GM12878 (cell line): ENCODE results near the gene GPR17. TPM values are rescaled to one million over a fixed set of nuclear protein-coding genes. Genes with fewer than 3 reads are reported as not detected.

Experiments
- ATAC-seq: fragments of 200-7000 bp; cut with Tn5 transposase; 3 replicates; pipeline ENCODE4 v1.9.1; 2020; ENCODE audit warnings: mild to moderate bottlenecking, moderate library complexity
- BruUV-seq: library from RNA; stranded (reverse); fragments of 400-500 nt; replicated peaks from 2 replicates; lab custom pipeline; 2021; lab: Mats Ljungman, UMichigan
- CTCF ChIA-PET: fragments of 300-600 bp; sonication (Branson Sonifier 250); formaldehyde crosslinking; extraction: SDS; loops from one replicate; lab custom pipeline; 2021; ENCODE audit warnings: inconsistent platforms; lab: Yijun Ruan, JAX
- POLR2A ChIA-PET: fragments of 350-600 bp; formaldehyde crosslinking; extraction: SDS; loops from one replicate; lab custom pipeline; 2021; ENCODE audit warnings: inconsistent platforms; lab: Charles Lee
- RAD21 ChIA-PET: fragments of 300-600 bp; sonication (Branson Sonifier 250); formaldehyde crosslinking; loops from one replicate; lab custom pipeline; 2023; ENCODE audit warnings: antibody characterized with exemption; ENCODE audit not compliant: unreplicated experiment; lab: Charles Lee
- SMC1A ChIA-PET: fragments of 300-600 bp; sonication (Branson Sonifier 250); formaldehyde crosslinking; loops from one replicate; lab custom pipeline; 2023; ENCODE audit not compliant: unreplicated experiment, uncharacterized antibody; lab: Charles Lee
- DNase-seq: peaks from one replicate; pipeline ENCODE4 v3.0.0-alpha.2; 2011; ENCODE audit warnings: low read depth, low spot score
- FAIRE-seq: peaks from 3 replicates; lab custom pipeline; 2011; peaks lifted over from hg19 to GRCh38; lab: Jason Lieb, UNC
- H2AFZ ChIP-seq: 2 replicates; pipeline ENCODE4 v1.6.0; 2011; ENCODE audit warnings: low read depth, low read length, control low read depth; ENCODE audit not compliant: control insufficient read depth
- H3K27ac ChIP-seq: 2 replicates; pipeline ENCODE4 v1.5.1; 2011; ENCODE audit warnings: control low read depth; ENCODE audit not compliant: control insufficient read depth, insufficient read depth
- H3K27me3 ChIP-seq, 2 experiments: replicated peaks in 1 of 2; 2 replicates each; pipeline versions ENCODE4 v1.6.0 to v1.6.1; 2011; ENCODE audit warnings: low read length in 1 of 2; ENCODE audit not compliant: control insufficient read depth in 2 of 2, insufficient read depth in 2 of 2
- H3K36me3 ChIP-seq, 2 experiments: 2 replicates each; pipeline ENCODE4 v1.5.1; 2011; ENCODE audit warnings: low read length in 1 of 2; ENCODE audit not compliant: control insufficient read depth in 2 of 2, insufficient read depth in 2 of 2
- H3K4me1 ChIP-seq: 2 replicates; pipeline ENCODE4 v1.6.1; 2011; ENCODE audit warnings: mild to moderate bottlenecking, low read length, moderate library complexity, mixed read lengths; ENCODE audit not compliant: control insufficient read depth, insufficient read depth
- H3K4me2 ChIP-seq: 2 replicates; pipeline ENCODE4 v1.6.0; 2011; ENCODE audit warnings: control low read depth; ENCODE audit not compliant: control insufficient read depth, insufficient read depth
- H3K4me3 ChIP-seq: fragments of 200-600 bp; sonication (generic); 2 replicates; pipeline ENCODE4 v1.5.1; 2016
- H3K79me2 ChIP-seq: 2 replicates; pipeline ENCODE4 v1.6.0; 2011; ENCODE audit warnings: low read length; ENCODE audit not compliant: control insufficient read depth, insufficient read depth
- H3K9ac ChIP-seq: 2 replicates; pipeline ENCODE4 v1.8.0; 2011; ENCODE audit warnings: low read length, control low read depth, mixed read lengths; ENCODE audit not compliant: control insufficient read depth, insufficient read depth
- H3K9me3 ChIP-seq: replicated peaks from 3 replicates; pipeline ENCODE4 v1.5.1; 2011; ENCODE audit warnings: mild to moderate bottlenecking, low read length; ENCODE audit not compliant: control insufficient read depth, insufficient read depth
- H4K20me1 ChIP-seq: 2 replicates; pipeline ENCODE4 v1.6.0; 2011; ENCODE audit not compliant: control insufficient read depth, insufficient read depth
- FOXK2 ChIP-seq: fragments of 450-650 bp; IDR thresholded peaks from 2 replicates; pipeline ENCODE4 v1.6.1; 2017; ENCODE audit warnings: mild to moderate bottlenecking, moderate library complexity
- WGBS: methylation state at CpG from one replicate; pipeline ENCODE4 v1.1.6; 2016; ENCODE audit warnings: low lambda C conversion rate; ENCODE audit not compliant: insufficient replicate concordance, insufficient coverage; ENCODE audit errors: missing lambda C conversion rate; 5-methylcytosine and 5-hydroxymethylcytosine counted together
- in situ Hi-C: fragments of 300-500 bp; cut with MboI; formaldehyde crosslinking; loops from 9 replicates; pipeline ENCODE4 v1.14.3; 2018; ENCODE audit warnings: mixed read lengths
- intact Hi-C: fragments of 100-400 bp; cut with micrococcal nuclease; formaldehyde crosslinking; loops from one replicate; pipeline ENCODE4 v1.14.2; 2022; ENCODE audit not compliant: unreplicated experiment
- polyA plus RNA-seq, 11 experiments: library from polyadenylated mRNA; depleted of rRNA in 4 of 11; unstranded in 6 of 11; stranded (reverse) in 5 of 11; fragments of >200 nt; fragmentation: Nextera tagmentation in 4 of 11; fragmentation: Illumina TruSeq in 1 of 11; extraction: Ambion mirVana in 4 of 11; extraction: Trizol in 1 of 11; gene quantifications; 1 replicate in 1 of 11; 2 replicates in 10 of 11; pipeline versions ENCODE4 v1.2.1 to v1.2.3, GENCODE V29; 2011 to 2016; ENCODE audit warnings: inconsistent platforms in 2 of 11, missing spikeins in 2 of 11, low read depth in 1 of 11
- total RNA-seq, 4 experiments: library from RNA; depleted of rRNA in 3 of 4; stranded (reverse); fragments of >200 nt in 3 of 4; fragmentation: Illumina TruSeq in 1 of 4; extraction: Trizol in 1 of 4; gene quantifications; 2 replicates each; pipeline versions ENCODE4 v1.2.1 to v1.2.3, GENCODE V29; 2013 to 2021
- TF ChIP-seq, protein P1 (sequence below): fragments of 450-650 bp; formaldehyde crosslinking; IDR thresholded peaks from 2 replicates; pipeline ENCODE4 v1.4.0; 2020; ENCODE audit warnings: mild to moderate bottlenecking, moderate library complexity

Gene GPR17
- total and polyA plus RNA-seq, 10 of the 15 experiments (the other 5 are each of a cell fraction or from before 2014, with no cell fraction given): not detected

DNA sequence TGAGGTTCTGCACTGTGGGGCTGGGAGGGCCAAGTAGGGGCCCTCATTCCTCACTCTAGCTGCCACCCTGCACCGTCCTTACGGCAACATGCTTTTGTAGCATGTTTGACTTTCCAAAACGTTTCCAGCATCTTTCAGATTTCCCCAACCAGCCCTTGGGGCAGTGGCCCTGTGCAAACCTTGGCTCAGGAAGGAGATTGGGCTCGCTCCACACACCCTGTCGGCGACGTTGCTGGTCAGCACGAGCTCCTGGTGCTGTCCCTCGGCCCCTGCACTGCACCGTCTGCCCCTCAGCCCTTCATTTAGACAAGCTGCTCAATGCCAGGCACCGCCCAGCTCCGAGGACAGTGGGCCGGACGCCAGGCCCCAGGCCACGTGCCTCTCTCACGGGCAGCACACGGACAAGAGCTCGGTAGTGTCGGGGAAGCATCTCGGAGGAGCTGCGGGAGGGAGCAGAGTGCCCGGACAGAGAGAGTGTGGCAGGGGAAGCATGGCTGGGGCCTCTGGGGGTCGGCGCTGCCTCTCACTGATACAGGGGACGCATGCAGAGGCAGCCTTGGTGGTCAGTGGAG, 6.9 kb downstream of the GPR17 start:
- WGBS: 53% methylated on average over 25 of the region's 25 CpGs
- H3K27ac ChIP-seq: no peak overlapping the region
- no peak overlapping the region for H3K9ac ChIP-seq
- H3K79me2 ChIP-seq: no peaks in the 10 kb centered on the region
- BruUV-seq: no TSS peak
- no peak for DNase-seq
- intact Hi-C loops: no loop called here
- no peak for FAIRE-seq
- no peaks in the 10 kb centered on the region for H3K27me3 ChIP-seq
- no peak overlapping the region for H3K4me3 ChIP-seq
- H3K4me1 ChIP-seq: no peaks in the 10 kb centered on the region
- no peak overlapping the region for H2AFZ ChIP-seq
- POLR2A ChIA-PET: interaction anchor here (0.5 kb wide), 1 partner anchor 575 kb away, joined by 9 read pairs; no protein-coding TSS in a partner anchor
- H4K20me1 ChIP-seq: no peaks in the 10 kb centered on the region
- CTCF ChIA-PET: interaction anchor here (0.7 to 8.3 kb wide), 5 partner anchors 12 to 78 kb away, joined by 3 to 90 read pairs (median 3); no protein-coding TSS in a partner anchor
- H3K36me3 ChIP-seq: no peaks in the 10 kb centered on the region
- no peaks in the 10 kb centered on the region for H3K9me3 ChIP-seq
- RAD21 ChIA-PET: interaction anchor here (3.1 kb wide), 1 partner anchor 62 kb away, joined by 12 read pairs; no protein-coding TSS in a partner anchor
- H3K4me2 ChIP-seq: no peak overlapping the region
- no peak for ATAC-seq
- TF ChIP-seq, protein P1, sequence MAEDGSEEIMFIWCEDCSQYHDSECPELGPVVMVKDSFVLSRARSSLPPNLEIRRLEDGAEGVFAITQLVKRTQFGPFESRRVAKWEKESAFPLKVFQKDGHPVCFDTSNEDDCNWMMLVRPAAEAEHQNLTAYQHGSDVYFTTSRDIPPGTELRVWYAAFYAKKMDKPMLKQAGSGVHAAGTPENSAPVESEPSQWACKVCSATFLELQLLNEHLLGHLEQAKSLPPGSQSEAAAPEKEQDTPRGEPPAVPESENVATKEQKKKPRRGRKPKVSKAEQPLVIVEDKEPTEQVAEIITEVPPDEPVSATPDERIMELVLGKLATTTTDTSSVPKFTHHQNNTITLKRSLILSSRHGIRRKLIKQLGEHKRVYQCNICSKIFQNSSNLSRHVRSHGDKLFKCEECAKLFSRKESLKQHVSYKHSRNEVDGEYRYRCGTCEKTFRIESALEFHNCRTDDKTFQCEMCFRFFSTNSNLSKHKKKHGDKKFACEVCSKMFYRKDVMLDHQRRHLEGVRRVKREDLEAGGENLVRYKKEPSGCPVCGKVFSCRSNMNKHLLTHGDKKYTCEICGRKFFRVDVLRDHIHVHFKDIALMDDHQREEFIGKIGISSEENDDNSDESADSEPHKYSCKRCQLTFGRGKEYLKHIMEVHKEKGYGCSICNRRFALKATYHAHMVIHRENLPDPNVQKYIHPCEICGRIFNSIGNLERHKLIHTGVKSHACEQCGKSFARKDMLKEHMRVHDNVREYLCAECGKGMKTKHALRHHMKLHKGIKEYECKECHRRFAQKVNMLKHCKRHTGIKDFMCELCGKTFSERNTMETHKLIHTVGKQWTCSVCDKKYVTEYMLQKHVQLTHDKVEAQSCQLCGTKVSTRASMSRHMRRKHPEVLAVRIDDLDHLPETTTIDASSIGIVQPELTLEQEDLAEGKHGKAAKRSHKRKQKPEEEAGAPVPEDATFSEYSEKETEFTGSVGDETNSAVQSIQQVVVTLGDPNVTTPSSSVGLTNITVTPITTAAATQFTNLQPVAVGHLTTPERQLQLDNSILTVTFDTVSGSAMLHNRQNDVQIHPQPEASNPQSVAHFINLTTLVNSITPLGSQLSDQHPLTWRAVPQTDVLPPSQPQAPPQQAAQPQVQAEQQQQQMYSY (CRISPR knock-in tag): no peak
- no peak for TF ChIP-seq FOXK2
- in situ Hi-C loops: no loop called here
- SMC1A ChIA-PET: interaction anchor here (1.0 to 4.6 kb wide), 2 partner anchors 14 to 62 kb away, joined by 3 to 26 read pairs; no protein-coding TSS in a partner anchor
